DND-41 (cell line): ENCODE data around the gene SOX6.
"Not testable (repeated sequence)": the region's sequence is repeated elsewhere in the genome, so short reads cannot be mapped to it uniquely, and the experiment has no call there.

Experiments
- ATAC-seq: fragments of 200-7000 bp; cut with Tn5 transposase; 3 replicates; pipeline ENCODE4 v1.9.1; 2021; ENCODE audit warnings: low read depth; ENCODE audit not compliant: insufficient read depth
- DNase-seq: peaks from one replicate; pipeline ENCODE4 v3.0.0-alpha.2; 2020
- H2AFZ ChIP-seq: 2 replicates; pipeline ENCODE4 v1.6.0; 2012; ENCODE audit warnings: low read depth, low read length
- H3K27ac ChIP-seq: 2 replicates; pipeline ENCODE4 v1.5.1; 2012; ENCODE audit warnings: low read length, inconsistent platforms
- H3K27me3 ChIP-seq: fragments of 200-600 bp; sonication (generic); 2 replicates; pipeline ENCODE4 v1.6.0; 2012; ENCODE audit warnings: low read length, mild to moderate bottlenecking, inconsistent platforms; ENCODE audit not compliant: insufficient read depth, poor library complexity
- H3K36me3 ChIP-seq: 2 replicates; pipeline ENCODE4 v1.5.1; 2012; ENCODE audit warnings: low read length, inconsistent platforms; ENCODE audit not compliant: insufficient read depth
- H3K4me1 ChIP-seq: 2 replicates; pipeline ENCODE4 v1.5.1; 2012; ENCODE audit warnings: mild to moderate bottlenecking, low read length; ENCODE audit not compliant: insufficient read depth
- H3K4me2 ChIP-seq: 2 replicates; pipeline ENCODE4 v1.6.0; 2012; ENCODE audit warnings: mild to moderate bottlenecking, moderate library complexity, low read length, inconsistent platforms; ENCODE audit not compliant: insufficient read depth
- H3K4me3 ChIP-seq, 2 experiments: fragments of 200-600 bp in 1 of 2; shearing (Covaris generic) in 1 of 2; 2 replicates each; pipeline ENCODE4 v1.5.1; 2012 to 2016; ENCODE audit warnings: inconsistent platforms in 2 of 2, low read length in 2 of 2, mild to moderate bottlenecking in 2 of 2, low read depth in 1 of 2, moderate library complexity in 1 of 2
- H3K79me2 ChIP-seq: 2 replicates; pipeline ENCODE4 v1.6.0; 2012; ENCODE audit warnings: low read length, inconsistent platforms; ENCODE audit not compliant: insufficient read depth
- H3K9ac ChIP-seq: 2 replicates; pipeline ENCODE4 v1.6.0; 2012; ENCODE audit warnings: low read depth, mild to moderate bottlenecking, inconsistent platforms, low read length, moderate library complexity
- H3K9me3 ChIP-seq: 2 replicates; pipeline ENCODE4 v1.5.1; 2012; ENCODE audit warnings: low read length, moderate library complexity, mild to moderate bottlenecking, inconsistent platforms; ENCODE audit not compliant: insufficient read depth, severe bottlenecking
- H4K20me1 ChIP-seq: 2 replicates; pipeline ENCODE4 v1.6.0; 2012; ENCODE audit warnings: low read length; ENCODE audit not compliant: insufficient read depth
- CTCF ChIP-seq: IDR thresholded peaks from 2 replicates; pipeline ENCODE4 v1.5.1; 2012; ENCODE audit warnings: borderline replicate concordance, low read length, moderate library complexity, mild to moderate bottlenecking; ENCODE audit not compliant: poor library complexity, severe bottlenecking; ENCODE audit errors: extremely low read depth
- EZH2 ChIP-seq: IDR thresholded peaks from 3 replicates; pipeline ENCODE4 v1.6.1; 2012; ENCODE audit warnings: borderline replicate concordance, low read depth, mild to moderate bottlenecking, moderate library complexity, low read length, inconsistent platforms; ENCODE audit not compliant: severe bottlenecking

SOX6 gene

GRCh38 chr11:16078936-16079335 is 277.4 kb downstream of the SOX6 start:
- Histone ChIP-seq H3K36me3 (no peaks in the 10 kb centered on the region), H3K9me3 (no peaks in the 10 kb centered on the region), H4K20me1 (no peaks in the 10 kb centered on the region), H3K4me3 (no peak overlapping the region), H3K4me1 (no peaks in the 10 kb centered on the region), H2AFZ (no peak overlapping the region), H3K79me2 (no peaks in the 10 kb centered on the region), H3K9ac (no peak overlapping the region), H3K4me2 (no peak overlapping the region), H3K27me3 (no peaks in the 10 kb centered on the region), H3K27ac (no peak overlapping the region)
- TF ChIP-seq CTCF (no peak), EZH2 (no peak)
- no peak for ATAC-seq
- no peak for DNase-seq

GRCh38 chr11:16070573-16070972 is 285.8 kb downstream of the SOX6 start:
- no peak overlapping the region for H3K4me2 ChIP-seq
- no peak overlapping the region for H3K27ac ChIP-seq
- no peaks in the 10 kb centered on the region for H3K27me3 ChIP-seq
- no peak overlapping the region for H3K4me3 ChIP-seq
- H3K9me3 ChIP-seq: no peaks in the 10 kb centered on the region
- H3K36me3 ChIP-seq: no peaks in the 10 kb centered on the region
- DNase-seq: no peak
- no peak for ATAC-seq
- no peaks in the 10 kb centered on the region for H3K79me2 ChIP-seq
- no peaks in the 10 kb centered on the region for H3K4me1 ChIP-seq
- no peak overlapping the region for H3K9ac ChIP-seq
- H2AFZ ChIP-seq: no peak overlapping the region
- TF ChIP-seq EZH2 (no peak), CTCF (no peak)
- H4K20me1 ChIP-seq: no peaks in the 10 kb centered on the region

GRCh38 chr11:16067268-16067667 is 289.1 kb downstream of the SOX6 start:
- H3K9ac ChIP-seq, H3K27ac ChIP-seq, DNase-seq, H3K4me3 ChIP-seq, H3K4me2 ChIP-seq, ATAC-seq, H2AFZ ChIP-seq, H3K79me2 ChIP-seq, H3K9me3 ChIP-seq, H3K36me3 ChIP-seq, H4K20me1 ChIP-seq, H3K4me1 ChIP-seq, H3K27me3 ChIP-seq: not testable (repeated sequence)

- DNase-seq (no peak), ATAC-seq (no peak)
- Histone ChIP-seq H3K4me2 (no peak overlapping the region), H3K79me2 (no peaks in the 10 kb centered on the region), H3K9ac (no peak overlapping the region), H2AFZ (no peak overlapping the region), H3K27me3 (no peaks in the 10 kb centered on the region), H3K4me3 (no peak overlapping the region), H3K36me3 (no peaks in the 10 kb centered on the region), H3K4me1 (no peaks in the 10 kb centered on the region), H3K27ac (no peak overlapping the region), H4K20me1 (no peaks in the 10 kb centered on the region), H3K9me3 (no peaks in the 10 kb centered on the region)
- TF ChIP-seq CTCF (no peak), EZH2 (no peak)
Measured at GRCh38 chr11:16059332-16059731, 297.0 kb downstream of the SOX6 start.
